K562 (cell line): ENCODE data around the gene PLPPR1. TPM values are rescaled to one million over a fixed set of nuclear protein-coding genes. Genes with fewer than 3 reads are reported as not detected.

Experiments
- ATAC-seq: fragments of 200-7000 bp; cut with Tn5 transposase; 3 replicates; pipeline ENCODE4 v1.9.1; 2020; ENCODE audit warnings: moderate library complexity
- BruUV-seq: library from RNA; stranded (reverse); fragments of 400-500 nt; replicated peaks from 2 replicates; lab custom pipeline; 2021; lab: Mats Ljungman, UMichigan
- CTCF ChIA-PET: fragments of 300-600 bp; formaldehyde crosslinking; extraction: SDS; loops from one replicate; lab custom pipeline; 2021; ENCODE audit warnings: low intra/inter-chr PET ratio; lab: Yijun Ruan, JAX
- POLR2A ChIA-PET: fragments of 300-600, 350-650 bp; sonication (Branson Sonifier 250); formaldehyde crosslinking; extraction: SDS; loops from one replicate; lab custom pipeline; 2021; ENCODE audit warnings: antibody characterized with exemption, inconsistent platforms; lab: Yijun Ruan, JAX
- DNase-seq, 4 experiments: peaks; one replicate each; pipeline versions ENCODE4 v3.0.0 to v3.0.0-alpha.2; 2011 to 2018; ENCODE audit warnings: low spot score in 3 of 4, mixed read lengths in 3 of 4; ENCODE audit errors: extremely low read depth in 1 of 4
- FAIRE-seq: peaks from 2 replicates; lab custom pipeline; 2011; peaks lifted over from hg19 to GRCh38; lab: Jason Lieb, UNC
- H2AFZ ChIP-seq: 2 replicates; pipeline ENCODE4 v1.6.0; 2011; ENCODE audit warnings: low read depth, low read length, control low read depth, inconsistent platforms
- H3K27ac ChIP-seq: fragments of 200-600 bp; 3 replicates; pipeline ENCODE4 v1.8.0; 2011; ENCODE audit warnings: low read depth, mild to moderate bottlenecking, control low read depth, inconsistent platforms, low read length, moderate library complexity, mixed read lengths; ENCODE audit errors: extremely low read depth
- H3K27me3 ChIP-seq, 2 experiments: fragments of 300-600 bp in 1 of 2; 2 replicates in 1 of 2; 3 replicates in 1 of 2; pipeline versions ENCODE4 v1.6.0 to v1.8.0; 2011; ENCODE audit warnings: inconsistent platforms in 2 of 2, low read length in 2 of 2, mild to moderate bottlenecking in 1 of 2, mixed read lengths in 1 of 2, moderate library complexity in 1 of 2; ENCODE audit not compliant: control insufficient read depth in 2 of 2, insufficient read depth in 2 of 2
- H3K36me3 ChIP-seq: fragments of 300-600 bp; 3 replicates; pipeline ENCODE4 v1.8.0; 2011; ENCODE audit warnings: mild to moderate bottlenecking, low read length, inconsistent platforms; ENCODE audit not compliant: control insufficient read depth, insufficient read depth
- H3K4me1 ChIP-seq, 2 experiments: fragments of 200-600 bp in 1 of 2; replicated peaks in 1 of 2; 2 replicates in 1 of 2; 3 replicates in 1 of 2; pipeline versions ENCODE4 v1.5.1 to v1.8.0; 2011; ENCODE audit warnings: inconsistent platforms in 2 of 2, low read length in 2 of 2, mild to moderate bottlenecking in 1 of 2, mixed read lengths in 1 of 2, moderate library complexity in 1 of 2; ENCODE audit not compliant: control insufficient read depth in 2 of 2, insufficient read depth in 2 of 2
- H3K4me2 ChIP-seq: 2 replicates; pipeline ENCODE4 v1.6.1; 2011; ENCODE audit warnings: low read length, control low read depth, inconsistent platforms, mixed read lengths; ENCODE audit not compliant: insufficient read depth
- H3K4me3 ChIP-seq: fragments of 200-600 bp; sonication (generic), shearing (Covaris generic); 2 replicates; pipeline ENCODE4 v1.5.1; 2016; ENCODE audit warnings: control low read depth, inconsistent platforms
- H3K79me2 ChIP-seq: fragments of 200-600 bp; 3 replicates; pipeline ENCODE4 v1.8.0; 2011; ENCODE audit warnings: low read length, inconsistent platforms; ENCODE audit not compliant: control insufficient read depth, insufficient read depth
- H3K9ac ChIP-seq, 2 experiments: 2 replicates each; pipeline versions ENCODE4 v1.6.0 to v1.6.1; 2011; ENCODE audit warnings: low read depth in 2 of 2, low read length in 2 of 2, control low read depth in 1 of 2, inconsistent platforms in 1 of 2, mild to moderate bottlenecking in 1 of 2, mixed read lengths in 1 of 2; ENCODE audit not compliant: insufficient read depth in 1 of 2
- H3K9me1 ChIP-seq: one replicate; pipeline ENCODE4 v1.6.0; 2011; ENCODE audit warnings: inconsistent platforms, mild to moderate bottlenecking, low read length, moderate library complexity; ENCODE audit not compliant: control insufficient read depth, insufficient read depth
- H3K9me3 ChIP-seq: replicated peaks from 2 replicates; pipeline ENCODE4 v1.5.1; 2011; ENCODE audit warnings: low read depth, low read length, inconsistent platforms; ENCODE audit not compliant: control insufficient read depth, insufficient read depth
- H4K20me1 ChIP-seq: replicated peaks from 2 replicates; pipeline ENCODE4 v1.6.1; 2011; ENCODE audit warnings: low read length, inconsistent platforms, mixed read lengths; ENCODE audit not compliant: control insufficient read depth, insufficient read depth
- DIDO1 ChIP-seq: fragments of 450-650 bp; IDR thresholded peaks from 2 replicates; pipeline ENCODE4 v1.6.1; 2016; ENCODE audit warnings: low read depth, missing biosample characterization, missing genetic modification characterization
- HNRNPK ChIP-seq: fragments of 200-400 bp; formaldehyde crosslinking; IDR thresholded peaks from one replicate; pipeline ENCODE4 v1.6.1; 2018; ENCODE audit warnings: mild to moderate bottlenecking, low read depth, low read length; ENCODE audit not compliant: poor library complexity, severe bottlenecking
- NFE2L1 ChIP-seq: fragments of 450-650 bp; IDR thresholded peaks from 2 replicates; pipeline ENCODE4 v1.6.1; 2016; ENCODE audit warnings: missing genetic modification characterization, low read depth, mild to moderate bottlenecking, missing compliant biosample characterization, moderate library complexity, borderline replicate concordance
- PCBP1 ChIP-seq: fragments of 200-400 bp; formaldehyde crosslinking; IDR thresholded peaks from 2 replicates; pipeline ENCODE4 v1.6.1; 2018; ENCODE audit warnings: mild to moderate bottlenecking, low read depth, low read length; ENCODE audit not compliant: poor library complexity, severe bottlenecking
- PCBP2 ChIP-seq: fragments of 200-400 bp; formaldehyde crosslinking; IDR thresholded peaks from 2 replicates; pipeline ENCODE4 v1.6.1; 2018; ENCODE audit warnings: low read length, low read depth, mild to moderate bottlenecking, moderate library complexity; ENCODE audit not compliant: poor library complexity, severe bottlenecking
- POLR2A ChIP-seq: fragments of 450-650 bp; conservative IDR thresholded peaks from 2 replicates; pipeline ENCODE4 v1.6.1; 2016
- SAFB2 ChIP-seq: fragments of 200-400 bp; formaldehyde crosslinking; IDR thresholded peaks from 2 replicates; pipeline ENCODE4 v1.6.1; 2018; ENCODE audit warnings: borderline replicate concordance, low read length, low read depth, moderate library complexity; ENCODE audit not compliant: severe bottlenecking
- TARDBP ChIP-seq: fragments of 450-650 bp; IDR thresholded peaks from 2 replicates; pipeline ENCODE4 v1.6.1; 2016
- TCF3 ChIP-seq: sonication (generic); formaldehyde crosslinking; IDR thresholded peaks from 2 replicates; pipeline ENCODE4 v1.4.0; 2020; ENCODE audit warnings: mild to moderate bottlenecking, missing genetic modification reagents
- TOE1 ChIP-seq, 2 experiments: fragments of 450-650 bp in 1 of 2; sonication (generic) in 1 of 2; formaldehyde crosslinking in 1 of 2; IDR thresholded peaks; 2 replicates each; pipeline versions ENCODE4 v1.7.1 to v1.8.0; 2016 to 2022; ENCODE audit warnings: borderline replicate concordance in 2 of 2, mild to moderate bottlenecking in 2 of 2, antibody characterized with exemption in 1 of 2, inconsistent platforms in 1 of 2, low read depth in 1 of 2, missing genetic modification reagents in 1 of 2, moderate library complexity in 1 of 2
- ZNF212 ChIP-seq: fragments of 450-650 bp; formaldehyde crosslinking; IDR thresholded peaks from 2 replicates; pipeline ENCODE4 v1.4.0; 2020; ENCODE audit warnings: mild to moderate bottlenecking
- ZNF79 ChIP-seq: fragments of 250-450 bp; sonication (Bioruptor Pico); IDR thresholded peaks from 2 replicates; pipeline ENCODE4 v1.4.0; 2020; ENCODE audit warnings: low read depth, mild to moderate bottlenecking, moderate library complexity
- WGBS: fragments of 100-300 bp; shearing (Covaris generic); methylation state at CpG from one replicate; pipeline ENCODE4 v1.1.6; 2016; ENCODE audit warnings: low coverage, mixed read lengths; ENCODE audit not compliant: insufficient coverage; ENCODE audit errors: missing lambda C conversion rate; 5-methylcytosine and 5-hydroxymethylcytosine counted together
- in situ Hi-C: fragments of 300-500 bp; cut with MboI; formaldehyde crosslinking; loops from 4 replicates; pipeline ENCODE4 v1.15.0; 2018; ENCODE audit warnings: inconsistent platforms, mixed read lengths
- intact Hi-C: fragments of 100-400 bp; cut with micrococcal nuclease; formaldehyde crosslinking; loops from 2 replicates; pipeline ENCODE4 v1.14.2; 2022
- polyA plus RNA-seq, 8 experiments: library from polyadenylated mRNA; depleted of rRNA in 4 of 8; stranded (reverse) in 5 of 8; unstranded in 3 of 8; fragments of >200 nt; fragmentation: Nextera tagmentation in 2 of 8; fragmentation: Illumina TruSeq in 1 of 8; extraction: Ambion mirVana in 2 of 8; extraction: Trizol in 1 of 8; gene quantifications; 2 replicates each; pipeline versions ENCODE4 v1.2.1 to v1.2.3, GENCODE V29; 2011 to 2014; ENCODE audit warnings: inconsistent platforms in 1 of 8, missing spikeins in 1 of 8
- total RNA-seq, 7 experiments: library from RNA; depleted of rRNA in 6 of 7; stranded (reverse); fragments of >200 nt in 6 of 7; fragmentation: Illumina TruSeq in 2 of 7; extraction: Trizol in 2 of 7; gene quantifications; 2 replicates each; pipeline versions ENCODE4 v1.2.1 to v1.2.3, GENCODE V29; 2011 to 2021; ENCODE audit warnings: low replicate concordance in 1 of 7

The PLPPR1 gene
- total and polyA plus RNA-seq, 9 of the 15 experiments (the other 6 are each of a cell fraction or from before 2014, with no cell fraction given) = not detected

- CTCF ChIA-PET = no interaction called here
- Histone ChIP-seq H3K27ac (no peak overlapping the region), H3K9me3 (no peaks in the 10 kb centered on the region; the same call in 1 of the 2 replicates), H3K79me2 (no peaks in the 10 kb centered on the region), H3K4me2 (no peak overlapping the region), H3K4me3 (no peak overlapping the region), H3K36me3 (no peaks in the 10 kb centered on the region), H3K4me1 (no peaks in the 10 kb centered on the region), H3K9me1 (no peaks in the 10 kb centered on the region), H3K27me3 (no peaks in the 10 kb centered on the region), H4K20me1 (no peaks in the 10 kb centered on the region), H3K9ac (no peak overlapping the region), H2AFZ (no peak overlapping the region)
- POLR2A ChIA-PET = interaction anchor here (1.0 kb wide), 1 partner anchor 20 kb away, joined by 3 read pairs; no protein-coding TSS in a partner anchor
- DNase-seq = no peak
- FAIRE-seq = no peak
- TF ChIP-seq TARDBP = no peak
- peak; percentile 92 for TF ChIP-seq HNRNPK
- TF ChIP-seq PCBP1 = peak; percentile 78
- TF ChIP-seq PCBP2 = peak; percentile 21
- TF ChIP-seq TCF3 (CRISPR knock-in tag) = no peak
- 12% methylated on average over 1 of the region's 1 CpG for WGBS
- in situ Hi-C loops (no loop called here), intact Hi-C loops (no loop called here)
- ATAC-seq = no peak
- BruUV-seq = no TSS peak
Measured at GRCh38 chr9:101342595-101342994, 314.1 kb downstream of the PLPPR1 start.

- no peaks in the 10 kb centered on the region for H3K36me3 ChIP-seq
- no TSS peak for BruUV-seq
- H3K4me1 ChIP-seq = peaks cover 0 to 5% of the 10 kb centered on the region in 2 experiments; a peak in 3 of 5 replicates
- intact Hi-C loops (no loop called here), in situ Hi-C loops (no loop called here)
- H3K27ac ChIP-seq = no peak overlapping the region
- H3K9ac ChIP-seq = no peak overlapping the region
- H2AFZ ChIP-seq = no peak overlapping the region
- FAIRE-seq (no peak), DNase-seq (no peak), ATAC-seq (no peak)
- H3K27me3 ChIP-seq = no peaks in the 10 kb centered on the region
- WGBS = 7% methylated on average over 1 of the region's 1 CpG
- H3K9me1 ChIP-seq = no peaks in the 10 kb centered on the region
- TF ChIP-seq ZNF79 = no peak
- no peak for TF ChIP-seq ZNF212
- TF ChIP-seq NFE2L1 (tag) = no peak
- no peak for TF ChIP-seq TOE1 (IDR thresholded peaks at IDR 0.05; ENCODE audit: borderline replicate concordance)
- no peak for TF ChIP-seq TOE1 (CRISPR knock-in tag; IDR thresholded peaks at IDR 0.05; ENCODE audit: borderline replicate concordance, low read depth)
- TF ChIP-seq SAFB2 = no peak
- TF ChIP-seq POLR2A = no peak
- TF ChIP-seq DIDO1 (tag) = no peak
- H3K4me3 ChIP-seq = no peak overlapping the region
- H4K20me1 ChIP-seq = no peaks in the 10 kb centered on the region
- ChIA-PET POLR2A (interaction anchor here (0.8 to 1.5 kb wide), 2 partner anchors 22 to 921 kb away, joined by 3 to 5 read pairs; no protein-coding TSS in a partner anchor), CTCF (no interaction called here)
- H3K79me2 ChIP-seq = no peaks in the 10 kb centered on the region
- H3K4me2 ChIP-seq = no peak overlapping the region
- no peaks in the 10 kb centered on the region for H3K9me3 ChIP-seq
Measured at GRCh38 chr9:101350285-101350684, 321.8 kb downstream of the PLPPR1 start.
